WTC11 (cell line): ENCODE data around the gene UTP14A. TPM values are rescaled to one million over a fixed set of nuclear protein-coding genes. Genes with fewer than 3 reads are reported as not detected.

ENCODE experiments used
- ATAC-seq: fragments of 200-7000 bp; cut with Tn5 transposase; 2 replicates; pipeline ENCODE4 v1.10.0; 2021; ENCODE audit warnings: mild to moderate bottlenecking, moderate library complexity
- CTCF ChIA-PET: fragments of 300-600 bp; sonication (Branson Sonifier 250); formaldehyde crosslinking; loops from one replicate; lab custom pipeline; 2021; ENCODE audit warnings: antibody characterized with exemption; lab: Charles Lee
- POLR2A ChIA-PET: fragments of 350-600 bp; sonication (Branson Sonifier 250); formaldehyde crosslinking; loops from one replicate; lab custom pipeline; 2021; ENCODE audit warnings: antibody characterized with exemption; lab: Charles Lee
- DNase-seq: peaks from one replicate; pipeline ENCODE4 v3.0.0; 2021; ENCODE audit warnings: low spot score
- H3K27ac Mint-ChIP-seq: 2 replicates; pipeline ENCODE4 v1.8.0; 2021; ENCODE audit warnings: mixed read lengths
- H3K27me3 Mint-ChIP-seq: 2 replicates; pipeline ENCODE4 v1.8.0; 2021; ENCODE audit warnings: low read depth, mild to moderate bottlenecking, moderate library complexity, mixed read lengths
- H3K36me3 Mint-ChIP-seq: 2 replicates; pipeline ENCODE4 v1.8.0; 2021; ENCODE audit warnings: mixed read lengths
- H3K4me1 Mint-ChIP-seq: 2 replicates; pipeline ENCODE4 v1.8.0; 2022; ENCODE audit warnings: mixed read lengths
- H3K4me3 Mint-ChIP-seq: 2 replicates; pipeline ENCODE4 v1.8.0; 2021; ENCODE audit warnings: mild to moderate bottlenecking, moderate library complexity, mixed read lengths
- H3K9me3 Mint-ChIP-seq: 2 replicates; pipeline ENCODE4 v1.8.0; 2021; ENCODE audit warnings: mixed read lengths
- ATF6 ChIP-seq: sonication (generic); formaldehyde crosslinking; IDR thresholded peaks from 2 replicates; pipeline ENCODE4 v1.8.1; 2023; ENCODE audit warnings: mild to moderate bottlenecking, missing genetic modification reagents
- E2F4 ChIP-seq: sonication (generic); formaldehyde crosslinking; IDR thresholded peaks from 2 replicates; pipeline ENCODE4 v1.8.1; 2022; ENCODE audit warnings: low read depth, mild to moderate bottlenecking, moderate library complexity, missing genetic modification reagents, borderline replicate concordance
- ELF4 ChIP-seq: sonication (generic); formaldehyde crosslinking; IDR thresholded peaks from 2 replicates; pipeline ENCODE4 v1.8.1; 2022; ENCODE audit warnings: low read depth, mild to moderate bottlenecking, moderate library complexity, missing genetic modification reagents
- FOXP1 ChIP-seq: sonication (generic); formaldehyde crosslinking; IDR thresholded peaks from 2 replicates; pipeline ENCODE4 v1.8.0; 2022; ENCODE audit warnings: missing genetic modification reagents, mild to moderate bottlenecking, moderate library complexity, borderline replicate concordance
- JUN ChIP-seq: sonication (generic); formaldehyde crosslinking; IDR thresholded peaks from 2 replicates; pipeline ENCODE4 v1.8.0; 2023; ENCODE audit warnings: mild to moderate bottlenecking, missing genetic modification reagents
- OVOL2 ChIP-seq: fragments of 250-450 bp; sonication (Bioruptor Pico); IDR thresholded peaks from 2 replicates; pipeline ENCODE4 v1.9.0; 2021; ENCODE audit warnings: mild to moderate bottlenecking, borderline replicate concordance
- PRDM15 ChIP-seq: sonication (generic); formaldehyde crosslinking; IDR thresholded peaks from 2 replicates; pipeline ENCODE4 v1.8.0; 2022; ENCODE audit warnings: missing genetic modification reagents
- ZNF281 ChIP-seq: sonication (generic); formaldehyde crosslinking; IDR thresholded peaks from 2 replicates; pipeline ENCODE4 v1.8.0; 2023; ENCODE audit warnings: mild to moderate bottlenecking, missing genetic modification reagents
- ZNF512 ChIP-seq: sonication (generic); formaldehyde crosslinking; IDR thresholded peaks from 2 replicates; pipeline ENCODE4 v1.8.1; 2022; ENCODE audit warnings: missing genetic modification reagents, borderline replicate concordance
- ZNF532 ChIP-seq: fragments of 250-450 bp; sonication (Bioruptor Pico); IDR thresholded peaks from 2 replicates; pipeline ENCODE4 v1.9.0; 2021; ENCODE audit warnings: mild to moderate bottlenecking, borderline replicate concordance
- total RNA-seq: library from RNA; stranded (reverse); gene quantifications from 3 replicates; pipeline ENCODE4 v1.2.3, GENCODE V29; 2021

Gene UTP14A
- total RNA-seq, 1 experiment from 2014 or later, result 17.4 TPM

GRCh38 chrX:129876771-129877305, 29.1 kb upstream of the UTP14A start (continued):
- TF ChIP-seq ATF6 (CRISPR knock-in tag), result no peak

- Mint-ChIP-seq H3K4me1 (peaks cover 4% of the 10 kb centered on the region), H3K27me3 (no peaks in the 10 kb centered on the region; the same call in 1 of the 2 replicates), H3K36me3 (peaks cover 4% of the 10 kb centered on the region; the same call in 1 of the 2 replicates), H3K4me3 (no peak overlapping the region), H3K9me3 (peaks cover 20% of the 10 kb centered on the region), H3K27ac (no peak overlapping the region)
- TF ChIP-seq ZNF281 (CRISPR knock-in tag) (no peak), E2F4 (CRISPR knock-in tag) (no peak), PRDM15 (CRISPR knock-in tag) (no peak), JUN (CRISPR knock-in tag) (no peak), OVOL2 (no peak), ZNF512 (CRISPR knock-in tag) (no peak), FOXP1 (CRISPR knock-in tag) (no peak), ELF4 (CRISPR knock-in tag) (no peak), ZNF532 (no peak)
- POLR2A ChIA-PET, result no interaction called here
- DNase-seq, result no peak
- CTCF ChIA-PET, result no interaction called here
- ATAC-seq, result no peak
These were observed 28.6 kb upstream of the UTP14A start for GRCh38 chrX:129877401-129877800.
